Testis (tissue), 2 donors: Measurements from ENCODE around the gene CCDC122.

Source experiments
- CTCF ChIP-seq, 3 experiments: fragments of 450-650 bp in 2 of 3; fragments of 200-600 bp in 1 of 3; sonication (generic) in 1 of 3; IDR thresholded peaks; one replicate each; pipeline ENCODE4 v1.5.1; 2016 to 2019; ENCODE audit warnings: antibody characterized with exemption in 3 of 3, mild to moderate bottlenecking in 2 of 3, moderate library complexity in 1 of 3
- POLR2A ChIP-seq: fragments of 450-650 bp; IDR thresholded peaks from one replicate; pipeline ENCODE4 v1.6.1; 2017; ENCODE audit warnings: antibody characterized with exemption, mild to moderate bottlenecking, moderate library complexity

DNA sequence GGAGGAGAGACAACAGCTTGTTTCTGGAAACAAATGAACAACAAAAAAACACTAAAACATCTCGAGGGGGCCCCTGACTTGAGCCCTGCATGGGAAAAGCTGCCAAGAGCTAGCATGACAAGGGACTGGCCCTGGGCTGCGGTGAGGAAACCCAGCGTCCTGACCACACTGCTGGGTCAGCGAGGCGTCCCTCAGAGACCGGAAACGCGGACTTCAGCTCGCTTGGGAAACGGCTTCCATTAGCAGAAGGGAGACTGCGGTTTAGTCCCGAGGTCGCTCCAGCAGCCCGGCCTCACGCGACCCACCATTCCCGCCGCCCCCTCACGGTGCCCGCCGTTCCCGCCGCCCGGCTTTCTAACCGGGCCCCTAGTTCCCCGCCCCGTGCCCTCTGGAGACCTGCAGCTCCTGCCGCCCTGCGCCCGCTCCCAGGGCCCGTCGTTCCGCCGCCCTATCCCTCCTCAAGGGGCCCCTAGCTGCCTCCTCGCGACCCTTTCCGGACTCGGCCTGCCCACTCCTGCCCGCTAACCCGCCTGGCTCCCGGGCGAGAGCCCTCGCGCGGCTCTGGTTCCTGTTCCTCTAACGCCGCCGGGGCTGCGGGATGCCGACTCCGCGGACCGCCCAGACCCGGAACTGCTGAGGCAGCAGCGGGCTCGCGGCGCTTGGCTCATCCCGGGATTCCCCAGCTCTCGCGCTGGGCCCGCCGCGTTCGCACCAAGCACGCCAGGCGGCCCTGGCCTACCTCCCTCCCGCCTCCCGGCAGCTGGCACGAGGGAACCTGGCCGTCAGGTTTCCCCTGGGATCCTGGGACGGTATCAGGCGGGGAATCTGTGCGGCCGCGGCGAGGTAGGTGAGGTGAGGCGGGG is at the start of gene CCDC122:
- TF ChIP-seq CTCF (IDR thresholded peaks at IDR 0.05): no peak
- no peak for TF ChIP-seq POLR2A
